ACHN (cell line): ENCODE data around the gene SPRED2.
A peak's percentile ranks its signal among the peaks of the same experiment; 100 is the strongest.

ENCODE experiments used
- DNase-seq: peaks from one replicate; pipeline ENCODE4 v3.0.0-alpha.2; 2015
- in situ Hi-C: cut with HindIII; loops from 2 replicates; pipeline ENCODE4 v1.10.0; 2017; ENCODE audit warnings: low sequenced_read_pairs, low pct_ligation_motif_present, low pct_unique_long_range_greater_than_20kb

The SPRED2 gene

GRCh38 chr2:65393743-65394422, 38.5 kb downstream of the SPRED2 start:
- DNase-seq: no peak
- in situ Hi-C loops: no loop called here

- in situ Hi-C loops: no loop called here
- DNase-seq: no peak
These were observed 39.4 kb downstream of the SPRED2 start for GRCh38 chr2:65393046-65393445.

- no peak for DNase-seq
- in situ Hi-C loops: no loop called here
These were observed 39.8 kb downstream of the SPRED2 start for GRCh38 chr2:65392609-65393008.

GRCh38 chr2:65390134-65390533, 42.3 kb downstream of the SPRED2 start:
- no peak for DNase-seq
- in situ Hi-C loops: no loop called here

- DNase-seq: no peak
- in situ Hi-C loops: no loop called here
These were observed 42.9 kb downstream of the SPRED2 start for GRCh38 chr2:65389476-65389875.

- in situ Hi-C loops: no loop called here
- no peak for DNase-seq
These were observed 43.6 kb downstream of the SPRED2 start for GRCh38 chr2:65388596-65389390.

- in situ Hi-C loops: no loop called here
These were observed 44.3 kb downstream of the SPRED2 start for GRCh38 chr2:65388051-65388531.

GRCh38 chr2:65386989-65387388, 45.4 kb downstream of the SPRED2 start:
- no peak for DNase-seq
- in situ Hi-C loops: no loop called here

More at GRCh38 chr2:65388051-65388531, 44.3 kb downstream of the SPRED2 start:
- no peak for DNase-seq

GRCh38 chr2:65386344-65386743, 46.1 kb downstream of the SPRED2 start:
- in situ Hi-C loops: no loop called here
- no peak for DNase-seq

GRCh38 chr2:65383541-65384488, 48.6 kb downstream of the SPRED2 start:
- no peak for DNase-seq
- in situ Hi-C loops: no loop called here

GRCh38 chr2:65382776-65383357, 49.5 kb downstream of the SPRED2 start:
- in situ Hi-C loops: no loop called here
- DNase-seq: peak; percentile 83

- peak; percentile 14 for DNase-seq
- in situ Hi-C loops: no loop called here
These were observed 50.1 kb downstream of the SPRED2 start for GRCh38 chr2:65382323-65382722.

GRCh38 chr2:65381607-65382051, 50.8 kb downstream of the SPRED2 start:
- in situ Hi-C loops: no loop called here
- DNase-seq: no peak

- peak; percentile 25 for DNase-seq
- in situ Hi-C loops: no loop called here
These were observed 52.1 kb downstream of the SPRED2 start for GRCh38 chr2:65380255-65380654.

- no peak for DNase-seq
These were observed 52.7 kb downstream of the SPRED2 start for GRCh38 chr2:65379721-65380171.

GRCh38 chr2:65379223-65379622, 53.2 kb downstream of the SPRED2 start:
- DNase-seq: no peak
- in situ Hi-C loops: no loop called here

More at GRCh38 chr2:65379721-65380171, 52.7 kb downstream of the SPRED2 start:
- in situ Hi-C loops: no loop called here

GRCh38 chr2:65378290-65378689, 54.1 kb downstream of the SPRED2 start:
- in situ Hi-C loops: no loop called here

GRCh38 chr2:65377556-65378192, 54.7 kb downstream of the SPRED2 start:
- DNase-seq: peak; percentile 44
- in situ Hi-C loops: no loop called here

More at GRCh38 chr2:65378290-65378689, 54.1 kb downstream of the SPRED2 start:
- no peak for DNase-seq
